Measurements from ENCODE around the gene TALDO1.
A peak's percentile ranks its signal among the peaks of the same experiment; 100 is the strongest.

TALDO1 gene

DNA sequence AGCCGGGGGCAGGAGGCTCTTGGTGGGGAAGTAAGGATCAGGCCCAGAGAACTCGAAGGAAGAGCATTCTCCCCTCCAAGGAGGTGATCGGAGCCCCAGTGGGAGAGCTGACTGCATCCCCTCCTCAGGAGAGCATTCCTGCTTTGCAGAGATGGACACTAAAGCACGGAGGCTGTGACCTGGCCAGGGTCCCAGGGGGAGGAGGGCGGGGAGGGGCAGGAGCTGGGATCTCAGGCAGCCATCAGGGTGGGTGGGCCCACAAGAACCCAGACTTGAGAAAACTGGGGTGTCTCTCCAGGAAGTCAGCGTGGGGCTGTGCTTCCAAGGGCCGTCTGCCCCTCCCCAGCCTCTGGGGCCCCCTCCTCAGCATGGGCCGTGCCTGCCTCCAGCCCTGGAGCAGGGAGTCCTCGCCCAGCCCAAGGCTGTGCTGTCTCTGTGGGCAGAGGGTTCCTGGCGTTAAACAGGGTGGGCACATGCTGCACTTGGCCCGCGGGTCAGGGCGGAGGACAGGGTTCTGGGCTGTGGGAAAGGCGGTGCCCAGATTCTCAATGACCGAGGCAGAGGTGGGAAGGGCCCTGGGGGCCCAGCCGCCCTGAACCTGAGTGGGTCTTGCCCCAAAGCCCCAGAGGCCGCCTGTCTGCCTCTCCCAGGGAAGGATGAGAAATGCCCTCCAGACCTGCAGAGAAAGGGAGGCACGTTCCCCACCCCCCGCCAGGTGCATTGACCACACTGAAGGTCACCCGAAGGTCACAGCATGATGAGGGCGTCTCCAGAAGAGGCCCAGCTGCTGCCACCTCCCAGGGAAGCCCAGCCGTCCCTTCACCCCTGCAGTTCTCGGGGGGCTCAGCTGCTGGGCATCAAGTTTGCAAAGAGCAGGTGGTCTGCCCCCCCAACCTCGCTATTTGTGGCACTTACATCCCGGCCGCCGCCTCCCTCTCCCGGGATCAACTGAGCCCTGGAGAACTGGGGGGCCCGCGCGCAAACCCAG is 42.0 kb downstream of the TALDO1 start:
- no peak for DNase-seq

DNA sequence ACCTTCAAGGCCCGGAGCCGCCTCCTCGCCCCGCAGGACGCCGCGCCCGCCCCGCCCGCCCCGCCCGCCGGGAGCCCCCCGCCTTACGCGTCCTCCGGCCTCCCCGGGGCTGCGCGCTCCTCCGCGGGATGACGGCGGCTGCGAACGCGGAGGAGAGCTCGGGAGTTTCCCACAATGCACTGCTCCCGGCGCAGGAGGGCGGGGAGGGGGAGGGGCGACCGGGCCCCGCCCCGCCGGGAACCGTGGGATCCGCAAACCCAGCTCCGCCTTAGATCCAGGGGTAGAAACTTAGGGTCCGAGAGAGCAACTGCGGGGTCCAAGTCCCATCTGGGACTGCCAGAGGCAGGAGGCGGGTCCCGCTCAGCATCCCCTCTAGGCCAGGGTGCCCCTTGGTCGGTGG is 42.7 kb downstream of the TALDO1 start, which contains the start of gene CEND1:
Gene CEND1 (minus strand): TSS at position 148 of the 400 bp plus-strand sequence. CDS start 1,514 bp downstream, outside the sequence.
- DNase-seq: peak; percentile 67

DNA sequence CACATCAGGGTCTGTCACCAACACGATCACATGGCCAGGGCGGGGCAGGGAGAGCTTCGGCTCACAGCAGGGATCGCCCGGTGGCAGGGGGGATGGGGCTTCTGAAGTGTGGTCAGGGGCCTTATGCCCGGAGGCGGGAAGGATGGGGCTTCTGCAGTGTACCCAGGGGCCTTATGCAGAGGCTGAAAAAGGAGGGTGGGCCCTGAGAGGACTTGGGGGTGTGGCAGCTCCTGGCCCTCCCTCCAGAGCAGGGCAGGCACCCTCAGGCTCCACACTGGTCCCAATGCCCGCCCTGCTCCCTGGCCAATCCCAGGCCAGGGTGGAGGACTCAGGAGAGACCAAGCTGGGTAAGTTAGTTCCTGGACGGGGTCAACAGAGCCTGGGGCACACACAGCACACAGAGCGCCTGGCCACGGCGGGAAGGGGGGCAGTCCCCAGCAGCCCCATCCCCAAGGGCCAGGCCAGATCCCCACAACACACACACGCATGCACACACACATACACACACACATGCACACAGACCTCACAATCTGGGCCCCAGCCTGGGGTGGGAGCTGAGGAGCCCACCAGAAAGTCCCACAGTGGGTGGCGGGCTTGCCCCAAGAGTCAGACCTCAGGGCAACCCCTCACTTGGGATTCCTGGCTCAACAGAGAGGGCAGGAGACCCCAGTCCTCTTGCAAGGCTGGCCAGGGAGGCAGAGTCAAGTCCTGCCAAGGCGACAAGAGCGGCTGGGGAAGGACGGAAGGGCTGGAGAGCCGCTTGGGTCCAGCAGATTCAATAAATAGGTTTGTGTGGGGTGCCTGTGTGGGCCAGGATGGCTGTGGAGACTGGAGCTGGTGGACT is 43.7 kb downstream of the TALDO1 start:
- peak; percentile 26 for DNase-seq

DNA sequence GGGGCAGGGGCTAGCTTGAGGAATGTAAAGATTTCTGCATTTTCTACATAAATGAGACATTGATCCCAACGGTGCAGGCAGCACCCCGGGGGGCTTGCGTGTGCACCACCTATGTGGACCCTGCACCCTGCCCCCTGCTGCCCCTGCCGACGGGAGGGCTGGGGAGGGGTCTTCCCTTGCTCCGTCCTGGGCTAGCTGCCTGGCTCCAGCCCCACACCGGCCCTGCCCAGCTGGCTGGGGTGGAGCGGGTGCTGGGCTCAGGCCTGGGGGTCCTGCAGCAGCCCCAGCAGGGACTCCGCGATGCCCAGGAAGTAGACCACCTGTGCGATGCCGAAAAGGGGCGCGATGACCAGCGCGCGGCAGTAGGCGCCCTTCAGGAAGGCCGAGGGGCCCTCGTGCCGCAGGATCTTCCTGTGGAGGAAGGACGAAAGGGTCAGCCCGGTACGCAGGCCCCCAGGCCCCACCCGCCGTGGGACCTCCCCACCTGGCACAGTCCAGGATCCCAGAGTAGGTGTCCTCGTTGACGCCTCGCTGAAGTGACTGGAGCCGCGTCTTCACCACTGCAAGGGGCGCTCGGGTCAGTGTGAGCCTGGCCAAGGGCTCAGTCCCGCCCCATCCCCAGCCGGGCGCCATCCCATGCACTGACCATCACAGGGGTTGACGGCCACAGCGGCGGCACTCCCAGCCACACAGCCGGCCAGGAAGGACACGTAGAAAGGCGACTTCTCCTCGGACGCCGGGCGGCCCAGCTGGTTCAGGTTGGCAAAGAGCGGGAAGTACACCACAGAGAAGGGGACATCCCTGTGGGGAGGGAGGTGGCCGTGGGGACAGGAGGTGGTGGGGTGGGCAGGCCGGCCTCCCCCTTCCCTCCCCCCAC is 44.6 kb downstream of the TALDO1 start:
- DNase-seq: no peak

DNA sequence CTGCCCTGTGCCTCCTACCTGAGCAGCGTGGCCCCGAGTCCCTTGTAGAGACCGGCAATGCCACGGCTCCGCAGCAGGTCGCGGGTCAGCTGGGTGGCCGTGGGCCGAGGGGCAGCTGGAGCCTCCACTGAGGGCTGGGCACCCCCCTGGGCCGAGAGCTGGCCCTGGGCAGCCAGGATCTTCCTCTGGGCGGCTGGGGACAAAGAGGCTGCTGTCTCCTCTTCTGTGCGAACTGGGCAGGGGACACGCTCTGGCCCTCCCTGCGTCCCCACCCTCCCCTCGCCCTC is 45.2 kb downstream of the TALDO1 start:
- no peak for DNase-seq

DNA sequence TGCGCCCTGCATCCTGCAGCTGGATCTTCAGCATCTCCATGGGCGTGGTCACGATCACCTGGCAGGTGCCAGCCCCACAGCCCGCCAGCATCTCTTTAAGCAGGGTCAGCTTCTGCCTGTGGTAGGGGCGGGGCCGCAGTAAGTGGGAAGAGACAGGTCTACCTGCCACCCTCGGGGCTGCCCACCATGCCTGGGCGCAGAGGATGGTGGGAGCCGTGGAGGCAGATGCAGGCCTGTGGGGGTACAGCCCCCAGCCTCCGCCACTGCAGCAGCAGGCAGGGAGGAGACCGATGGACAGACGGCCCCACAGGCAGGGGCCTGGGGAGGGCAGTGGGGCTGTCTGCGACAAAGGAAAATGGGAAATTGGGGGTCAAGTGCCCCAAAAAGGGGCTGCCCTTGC is 45.6 kb downstream of the TALDO1 start:
- DNase-seq: no peak

DNA sequence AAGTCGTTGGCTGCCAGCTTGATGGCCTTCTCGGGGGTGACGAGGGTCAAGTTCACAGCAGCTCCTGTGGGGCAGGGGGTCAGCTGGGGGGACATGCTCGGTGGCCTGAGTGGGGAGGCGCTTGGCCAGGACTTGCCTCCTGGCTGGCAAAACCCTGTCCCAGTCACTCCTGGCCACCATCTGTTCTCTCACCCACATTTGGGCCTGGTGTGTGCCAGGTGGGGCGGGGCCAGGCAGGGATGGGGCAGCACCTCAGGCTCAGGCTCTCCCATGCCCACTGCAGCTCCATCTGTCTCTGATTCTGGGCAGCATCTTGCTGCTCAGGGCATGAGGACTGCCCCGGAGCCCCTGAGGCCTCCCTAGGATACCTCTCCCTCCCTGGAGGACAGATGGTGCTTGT is 46.3 kb downstream of the TALDO1 start:
- no peak for DNase-seq

DNA sequence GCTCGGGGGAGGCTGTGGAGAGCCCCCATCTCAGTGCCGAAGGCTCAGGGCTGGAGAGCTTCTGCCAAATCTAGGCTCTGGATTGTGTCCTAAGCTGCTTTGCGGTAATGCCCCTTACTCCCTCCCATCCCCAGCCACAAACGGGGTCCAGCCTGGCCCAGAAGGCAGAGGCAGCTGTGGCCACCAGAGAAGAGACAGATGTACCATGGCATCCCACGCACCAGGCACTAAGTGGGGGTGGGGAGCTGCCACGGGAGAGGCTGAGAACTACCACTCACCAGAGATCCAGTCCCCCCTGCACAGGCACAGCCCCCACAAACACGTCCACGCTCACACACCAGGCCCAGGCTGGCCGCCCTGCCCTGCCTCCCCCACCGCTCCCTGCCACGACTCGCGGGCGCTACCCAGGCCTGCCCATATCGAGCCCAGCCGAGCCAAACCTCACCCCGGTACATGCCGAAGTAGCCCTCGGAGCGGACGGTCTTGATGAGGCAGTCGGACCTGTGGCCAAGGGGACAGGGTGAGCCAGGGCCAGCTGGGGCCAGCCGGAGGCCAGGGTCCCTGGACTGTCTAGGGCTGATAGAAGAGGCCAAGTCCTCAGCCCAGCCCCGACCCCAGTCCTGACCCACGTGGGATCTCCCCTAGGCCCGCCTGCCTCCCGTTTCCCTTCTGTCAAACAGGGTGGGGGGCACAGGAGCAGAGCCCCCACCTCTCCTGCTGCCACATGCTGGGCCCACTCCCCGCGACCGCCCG is 46.9 kb downstream of the TALDO1 start:
- DNase-seq: peak; percentile 72

DNA sequence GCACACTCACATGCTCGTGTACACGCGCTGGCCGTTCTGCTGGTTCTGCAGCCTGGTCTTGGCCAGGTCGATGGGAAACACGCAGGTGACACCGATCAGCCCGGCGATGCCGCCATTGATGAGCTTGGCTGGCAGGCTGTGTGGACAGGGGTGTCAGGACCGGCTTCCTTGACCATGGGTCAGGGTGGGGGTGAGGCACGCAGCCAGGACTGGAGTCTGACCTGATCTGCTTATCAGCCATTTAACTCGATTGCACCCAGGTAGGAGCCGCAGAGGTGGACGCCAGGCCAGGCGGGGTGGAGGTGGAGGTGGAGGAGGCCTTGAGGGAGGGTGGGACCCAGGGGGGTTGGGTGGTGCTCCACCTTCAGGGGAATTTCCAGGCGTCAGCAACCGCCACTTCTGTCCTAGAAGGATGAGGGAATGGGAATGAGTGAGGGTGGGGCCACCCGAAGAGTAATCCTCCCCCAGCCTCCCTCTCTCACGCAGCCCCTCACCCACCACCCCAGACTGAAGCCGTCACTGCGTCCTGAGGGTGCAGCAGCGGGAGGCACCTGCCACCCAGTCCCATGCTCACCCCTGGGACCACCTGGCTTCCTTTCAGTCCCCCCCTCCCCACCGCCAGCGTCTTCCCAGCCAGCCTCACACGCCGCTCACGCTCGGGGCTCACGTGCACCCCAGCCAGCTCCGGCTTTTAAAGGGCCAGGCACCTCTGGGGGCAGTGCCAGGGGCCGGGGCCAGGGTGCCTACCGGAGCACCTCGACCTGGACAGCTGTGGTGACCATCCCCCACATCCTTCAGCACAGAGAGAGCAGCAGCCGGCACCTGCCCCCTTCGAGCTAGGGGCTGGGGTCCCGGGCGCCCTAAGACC is 47.7 kb downstream of the TALDO1 start:
- DNase-seq: peak; percentile 52

DNA sequence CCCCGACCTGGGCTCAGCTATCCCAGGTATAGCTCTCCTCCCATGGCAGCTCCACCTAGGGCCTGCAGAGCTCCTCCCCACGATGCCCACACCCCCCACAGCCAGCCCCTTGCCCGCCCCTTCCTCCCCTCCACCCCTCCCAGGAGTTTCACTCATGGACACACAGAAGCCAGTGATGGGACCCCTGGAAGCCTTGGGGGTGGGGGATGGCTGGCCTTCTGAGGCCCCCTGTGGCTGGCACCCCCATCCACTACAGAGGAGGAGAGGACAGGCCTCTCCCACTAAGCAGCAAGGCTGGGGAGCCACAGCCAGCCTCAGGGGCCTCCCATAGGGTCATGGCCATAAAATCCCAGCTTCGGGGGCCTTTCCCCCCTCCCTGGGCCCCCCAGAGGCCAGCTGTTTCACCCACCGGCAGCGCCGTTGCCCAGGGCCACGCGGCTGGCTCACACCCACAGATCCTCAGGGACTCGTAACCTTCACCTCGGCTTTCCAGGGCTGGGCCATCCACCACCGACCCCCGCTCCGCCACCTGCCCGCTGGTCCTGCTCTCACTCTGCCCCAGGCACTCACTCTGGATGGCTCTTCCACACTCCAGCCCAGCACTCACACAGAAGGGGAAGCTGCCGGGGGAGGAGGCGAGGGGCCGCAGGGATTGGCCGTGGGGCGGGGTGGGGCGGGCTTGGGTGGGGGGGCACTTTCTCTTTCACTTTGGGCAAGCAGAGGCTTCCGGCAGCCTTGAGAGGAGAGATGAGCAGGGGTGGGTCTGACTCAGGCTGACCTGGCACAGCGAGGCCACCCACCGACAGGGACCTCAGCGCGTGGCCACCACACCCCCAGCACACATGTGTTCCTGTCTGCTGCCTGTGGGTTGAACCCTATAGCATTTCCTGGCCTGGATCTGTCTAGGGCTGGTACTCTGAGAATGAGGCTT is 48.6 kb downstream of the TALDO1 start:
- peak; percentile 72 for DNase-seq

DNA sequence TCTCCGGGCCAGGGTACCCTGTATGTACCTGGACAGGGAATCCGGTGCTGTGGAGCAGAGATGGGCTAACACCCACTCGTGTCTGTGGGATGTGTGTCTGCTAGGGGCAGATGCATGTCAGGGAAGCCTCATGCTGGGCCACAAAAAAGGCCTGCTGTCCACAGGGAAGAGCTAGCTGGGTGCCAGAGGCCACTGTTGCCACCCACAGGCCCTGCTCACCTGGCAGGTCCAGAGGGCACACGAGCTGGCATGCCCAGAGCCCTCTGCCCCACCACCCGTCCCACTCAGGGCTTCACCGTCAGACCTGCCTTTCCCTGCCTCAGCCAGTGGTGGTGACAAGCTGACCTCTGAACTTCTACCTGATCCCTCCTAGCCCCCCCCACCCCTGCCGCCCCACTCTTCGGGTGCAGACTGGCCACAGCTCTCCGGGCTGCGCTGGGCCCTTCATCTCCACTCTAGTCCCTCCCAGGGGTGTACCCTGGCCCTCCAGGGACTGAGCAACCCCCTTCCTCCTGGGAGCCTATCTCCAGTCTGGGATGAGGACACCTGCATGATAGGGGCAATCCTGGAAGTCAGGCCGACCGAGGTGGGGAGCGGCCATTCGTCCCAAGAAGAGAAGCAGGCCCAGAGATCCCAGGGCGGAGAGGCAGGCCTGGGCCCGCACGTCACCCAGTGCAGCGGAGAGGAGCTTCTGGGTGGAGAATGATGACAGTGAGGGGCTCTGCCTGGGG is 49.5 kb downstream of the TALDO1 start:
- no peak for DNase-seq

DNA sequence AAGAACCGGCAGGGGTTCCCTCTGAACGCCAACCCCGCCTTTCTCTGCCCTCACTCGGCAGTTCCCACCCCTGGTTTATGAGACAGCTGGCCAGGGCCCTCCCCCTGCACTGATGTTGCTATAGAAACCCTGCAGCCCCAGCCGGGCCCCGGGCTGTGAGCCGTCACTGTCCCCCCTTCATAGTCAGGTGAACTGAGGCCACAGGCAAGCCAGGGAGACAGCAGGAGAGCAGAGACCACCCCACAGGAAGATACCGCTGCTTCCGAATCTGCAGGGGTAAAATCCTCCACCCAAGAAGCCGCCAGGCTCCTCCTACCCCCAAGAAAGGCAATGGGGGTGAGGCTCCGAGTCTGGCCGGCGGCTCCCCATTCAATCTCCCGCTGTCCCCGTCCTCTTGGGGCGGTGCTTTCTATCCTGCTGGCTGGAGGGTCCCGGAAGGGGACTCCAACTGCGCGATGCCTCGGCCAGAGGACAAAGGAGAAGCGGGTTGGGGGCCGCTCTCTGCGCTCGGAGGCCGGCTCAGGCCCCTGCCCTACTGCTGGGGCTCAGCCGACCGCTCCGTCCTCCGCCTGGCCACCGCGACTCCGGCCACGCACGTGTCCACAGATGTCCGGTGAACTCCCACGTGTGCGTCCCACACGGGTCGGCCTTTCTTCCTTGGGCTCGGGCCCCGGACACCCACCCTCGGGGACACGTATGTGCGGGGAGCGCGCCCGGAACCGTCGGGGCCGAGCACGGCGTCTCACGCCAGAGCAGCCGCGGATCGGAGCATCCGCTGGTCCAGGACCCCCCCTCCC is 50.2 kb downstream of the TALDO1 start:
- DNase-seq: peak; percentile 94

DNA sequence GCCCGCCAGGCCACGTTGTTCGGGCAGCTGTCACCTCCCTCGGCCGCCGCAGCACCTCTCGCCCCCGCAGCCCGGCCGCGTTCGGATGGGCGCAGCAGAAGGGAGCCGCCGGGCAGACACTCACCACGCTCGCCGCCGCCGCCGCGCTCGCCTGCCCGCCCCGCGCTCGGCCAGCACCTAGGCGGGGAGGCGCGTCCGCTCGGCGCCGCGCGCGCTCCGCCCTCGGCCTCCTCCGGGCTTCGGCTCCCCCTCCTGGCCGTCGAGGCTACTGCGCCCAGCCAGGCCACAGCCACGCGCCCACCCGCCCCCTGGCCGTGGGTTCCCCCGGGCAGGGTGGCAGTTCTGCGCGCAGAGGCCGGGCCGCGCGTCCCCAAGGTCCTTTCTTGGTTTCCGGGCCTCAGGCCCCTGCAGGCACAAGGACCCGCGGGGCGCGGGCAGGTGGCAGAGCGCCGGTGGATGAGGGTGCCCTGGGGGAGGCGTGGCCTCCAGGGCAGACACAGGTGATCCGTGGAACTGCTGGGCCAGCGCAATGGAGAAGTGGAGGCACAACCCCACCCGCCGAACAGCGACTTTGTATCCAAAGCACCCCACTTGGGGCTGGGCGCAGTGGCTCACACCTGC is 50.9 kb downstream of the TALDO1 start, which contains the start of gene SLC25A22:
Gene SLC25A22 (minus strand): TSS at position 189 of the 621 bp plus-strand sequence. CDS start 3,275 bp downstream, outside the sequence.
- peak; percentile 79 for DNase-seq

DNA sequence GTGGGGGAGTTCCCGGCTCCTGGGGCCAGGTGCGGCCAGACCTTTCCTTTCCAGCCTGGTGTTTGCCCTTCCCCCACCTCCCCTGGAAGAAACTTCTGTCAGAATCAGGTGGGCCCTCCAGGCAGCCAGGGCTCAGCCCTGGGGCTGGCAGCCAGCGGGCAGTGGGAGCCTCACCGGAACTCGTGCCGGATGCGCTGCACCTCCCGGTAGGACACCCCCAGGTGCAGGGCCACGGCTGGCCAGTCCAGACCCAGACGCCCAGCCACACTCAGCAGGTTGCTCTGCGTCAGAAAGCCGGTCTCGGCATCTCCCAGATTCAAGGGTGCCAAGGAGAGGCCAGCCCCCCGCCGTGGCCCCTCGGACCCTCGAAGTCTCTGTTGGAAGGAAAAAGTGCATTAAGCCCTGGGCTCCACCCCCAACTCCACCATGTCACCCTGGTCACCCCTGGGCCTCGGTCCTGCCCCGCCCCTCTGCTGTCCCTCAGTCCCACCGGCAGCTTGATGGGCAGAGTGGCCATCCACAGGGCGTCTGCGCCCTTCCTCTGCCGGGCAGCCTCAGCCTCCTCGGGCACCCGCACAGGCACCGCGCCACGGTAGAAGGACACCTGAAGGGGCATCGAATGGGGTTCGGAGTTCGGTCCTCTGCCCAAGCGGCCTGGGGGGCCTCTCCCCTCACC is 52.5 kb downstream of the TALDO1 start:
- no peak for DNase-seq

DNA sequence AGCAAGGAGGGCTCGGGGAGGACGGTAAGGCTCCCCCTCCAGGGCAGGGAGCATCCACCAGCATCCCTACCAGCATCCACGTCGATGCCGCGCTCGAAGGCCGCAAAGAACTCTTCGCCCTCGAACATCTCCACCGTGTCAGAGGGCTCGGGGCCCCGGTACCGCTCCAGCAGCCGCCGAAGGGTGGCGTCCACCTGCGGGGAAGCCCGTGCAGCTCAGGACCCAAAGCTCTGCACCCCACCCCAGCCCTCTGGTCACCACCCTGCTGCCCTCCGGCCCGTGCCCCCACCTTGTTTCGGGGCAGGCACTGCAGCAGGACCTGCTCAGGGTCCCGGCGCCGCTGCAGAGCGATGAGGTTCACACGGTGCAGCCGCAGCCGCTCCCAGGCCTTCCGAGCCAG is 53.2 kb downstream of the TALDO1 start:
- DNase-seq: no peak

DNA sequence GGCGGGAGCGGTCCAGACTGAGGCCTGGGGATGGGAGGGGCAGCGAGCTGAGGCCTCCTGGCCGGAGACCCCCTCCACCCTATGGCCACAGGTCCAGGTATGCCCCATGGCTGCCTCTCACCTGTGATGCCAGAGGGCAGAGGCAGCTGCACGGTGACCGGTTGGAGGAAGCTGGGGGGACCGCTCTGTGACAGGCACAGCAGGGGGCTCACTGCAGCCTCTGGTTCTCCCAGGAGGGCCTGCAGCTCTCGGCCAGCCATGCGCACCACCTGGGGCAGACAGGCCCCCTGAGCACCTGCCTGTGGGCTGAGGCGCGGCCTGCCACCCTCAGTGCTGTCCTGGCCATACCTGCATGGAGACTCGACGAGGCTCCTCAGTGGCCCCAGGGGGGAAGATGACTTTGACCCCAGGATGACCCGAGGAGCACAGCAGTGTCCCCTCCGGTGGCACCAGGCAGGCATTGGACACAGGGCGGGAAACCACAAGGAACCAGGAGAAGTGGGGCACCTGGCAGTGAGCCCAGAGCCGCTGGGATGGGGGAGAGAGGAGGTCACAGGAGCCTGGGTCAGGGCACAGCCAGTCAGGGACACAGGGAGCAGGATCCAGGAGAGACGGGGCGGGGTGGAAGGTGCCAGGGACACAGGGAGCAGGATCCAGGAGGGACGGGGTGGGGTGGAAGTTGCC is 54.0 kb downstream of the TALDO1 start:
- DNase-seq: no peak
